GM19468 (cell line): ENCODE measurements around the gene DUSP11.
"Not testable (repeated sequence)": the region's sequence is repeated elsewhere in the genome, so short reads cannot be mapped to it uniquely, and the experiment has no call there.

Experiments
- ATAC-seq: cut with Tn5 transposase; IDR thresholded peaks from one replicate; pipeline ENCODE4 v1.9.1; 2021; ENCODE audit warnings: mild to moderate bottlenecking, moderate library complexity, moderate number of reproducible peaks; ENCODE audit not compliant: unreplicated experiment; ENCODE audit errors: extremely low read depth

Gene DUSP11

GRCh38 chr2:73779467-73780236, at the start of gene DUSP11:
DUSP11 (minus strand) TSS chr2:73780103; CDS start chr2:73779974, 129 bp downstream.
- peak; percentile 99 for ATAC-seq

GRCh38 chr2:73828818-73829570, 49.1 kb upstream of the DUSP11 start, which contains the start of gene STAMBP:
STAMBP (plus strand) TSS chr2:73828961; CDS start chr2:73830857, 1,896 bp downstream.
- ATAC-seq = peak; percentile 55

- ATAC-seq = no peak
Observed at GRCh38 chr2:73828389-73828817, 48.5 kb upstream of the DUSP11 start.

GRCh38 chr2:73827660-73828388, 47.9 kb upstream of the DUSP11 start:
- no peak for ATAC-seq

GRCh38 chr2:73827018-73827417, 47.1 kb upstream of the DUSP11 start:
- ATAC-seq = no peak

GRCh38 chr2:73825408-73825807, 45.5 kb upstream of the DUSP11 start:
- no peak for ATAC-seq

GRCh38 chr2:73823916-73824523, 44.1 kb upstream of the DUSP11 start:
- no peak for ATAC-seq

GRCh38 chr2:73823416-73823815, 43.5 kb upstream of the DUSP11 start:
- ATAC-seq = no peak

GRCh38 chr2:73822991-73823390, 43.1 kb upstream of the DUSP11 start:
- ATAC-seq = no peak

GRCh38 chr2:73822276-73822675, 42.4 kb upstream of the DUSP11 start:
- peak; percentile 80 for ATAC-seq

GRCh38 chr2:73821669-73822068, 41.8 kb upstream of the DUSP11 start:
- ATAC-seq = no peak

- ATAC-seq = peak; percentile 46
Observed at GRCh38 chr2:73821227-73821626, 41.3 kb upstream of the DUSP11 start.

GRCh38 chr2:73818296-73818695, 38.4 kb upstream of the DUSP11 start:
- no peak for ATAC-seq

- no peak for ATAC-seq
Observed at GRCh38 chr2:73812635-73813034, 32.7 kb upstream of the DUSP11 start.

GRCh38 chr2:73811878-73812277, 32.0 kb upstream of the DUSP11 start:
- no peak for ATAC-seq

- not testable (repeated sequence) for ATAC-seq
Observed at GRCh38 chr2:73783883-73784282, 4.0 kb upstream of the DUSP11 start, which contains the start of gene C2orf78. C2orf78 (plus strand) TSS chr2:73784183; CDS start chr2:73784310, 127 bp downstream.

GRCh38 chr2:73783402-73783801, 3.5 kb upstream of the DUSP11 start:
- ATAC-seq = not testable (repeated sequence)

- ATAC-seq = no peak
Observed at GRCh38 chr2:73780237-73780582, 307 bp upstream of the DUSP11 start.

GRCh38 chr2:73778867-73779466, 936 bp downstream of the DUSP11 start:
- ATAC-seq = not testable (repeated sequence)
